GM18511 (cell line): Measurements from ENCODE around the gene NRXN3.

Source experiments
- ATAC-seq: cut with Tn5 transposase; IDR thresholded peaks from one replicate; pipeline ENCODE4 v1.9.1; 2021; ENCODE audit warnings: mild to moderate bottlenecking, moderate library complexity; ENCODE audit not compliant: unreplicated experiment

The NRXN3 gene

GRCh38 chr14:79304279-79304678 lies 1134.1 kb downstream of the NRXN3 start:
- ATAC-seq = no peak

- no peak for ATAC-seq
These were observed 1136.4 kb downstream of the NRXN3 start for GRCh38 chr14:79306546-79306945.

- ATAC-seq = no peak
These were observed 1148.2 kb downstream of the NRXN3 start for GRCh38 chr14:79318371-79318770.

- ATAC-seq = no peak
These were observed 1150.4 kb downstream of the NRXN3 start for GRCh38 chr14:79320561-79320960.

GRCh38 chr14:79321070-79321469 lies 1150.9 kb downstream of the NRXN3 start:
- no peak for ATAC-seq

GRCh38 chr14:79325071-79325470 lies 1154.9 kb downstream of the NRXN3 start:
- no peak for ATAC-seq

- no peak for ATAC-seq
These were observed 1155.4 kb downstream of the NRXN3 start for GRCh38 chr14:79325557-79325956.

- ATAC-seq = no peak
These were observed 1158.7 kb downstream of the NRXN3 start for GRCh38 chr14:79328863-79329262.

GRCh38 chr14:79331830-79332229 lies 1161.7 kb downstream of the NRXN3 start:
- ATAC-seq = no peak

- no peak for ATAC-seq
These were observed 1162.5 kb downstream of the NRXN3 start for GRCh38 chr14:79332504-79333197.

GRCh38 chr14:79333198-79333546 lies 1163.0 kb downstream of the NRXN3 start:
- no peak for ATAC-seq

GRCh38 chr14:79334272-79334671 lies 1164.1 kb downstream of the NRXN3 start:
- ATAC-seq = no peak

- ATAC-seq = no peak
These were observed 1167.6 kb downstream of the NRXN3 start for GRCh38 chr14:79337761-79338160.

GRCh38 chr14:79342942-79343341 lies 1172.8 kb downstream of the NRXN3 start:
- no peak for ATAC-seq

GRCh38 chr14:79351011-79351410 lies 1180.8 kb downstream of the NRXN3 start:
- no peak for ATAC-seq

- ATAC-seq = no peak
These were observed 1182.0 kb downstream of the NRXN3 start for GRCh38 chr14:79352076-79352630.

- no peak for ATAC-seq
These were observed 1184.2 kb downstream of the NRXN3 start for GRCh38 chr14:79354336-79354735.

- no peak for ATAC-seq
These were observed 1185.9 kb downstream of the NRXN3 start for GRCh38 chr14:79356040-79356439.

- ATAC-seq = no peak
These were observed 1187.1 kb downstream of the NRXN3 start for GRCh38 chr14:79357307-79357706.

- ATAC-seq = no peak
These were observed 1193.1 kb downstream of the NRXN3 start for GRCh38 chr14:79363291-79363690.

- no peak for ATAC-seq
These were observed 1199.5 kb downstream of the NRXN3 start for GRCh38 chr14:79369359-79370332.

GRCh38 chr14:79370969-79371368 lies 1200.8 kb downstream of the NRXN3 start:
- ATAC-seq = no peak
